HEK293T (cell line): ENCODE measurements around the gene VPS41.

Source experiments
- ARNT ChIP-seq: fragments of 450-650 bp; IDR thresholded peaks from 2 replicates; pipeline ENCODE4 v1.6.1; 2017; ENCODE audit warnings: mild to moderate bottlenecking
- BHLHE40 ChIP-seq: fragments of 450-650 bp; IDR thresholded peaks from 2 replicates; pipeline ENCODE4 v1.6.1; 2016; ENCODE audit warnings: mild to moderate bottlenecking, moderate library complexity, borderline replicate concordance
- ELF4 ChIP-seq: fragments of 450-650 bp; IDR thresholded peaks from 2 replicates; pipeline ENCODE4 v1.6.1; 2017; ENCODE audit warnings: antibody characterized with exemption
- FOXM1 ChIP-seq: fragments of 450-650 bp; IDR thresholded peaks from 2 replicates; pipeline ENCODE4 v1.6.1; 2017; ENCODE audit warnings: mild to moderate bottlenecking, borderline replicate concordance
- HDGF ChIP-seq: fragments of 450-650 bp; IDR thresholded peaks from 2 replicates; pipeline ENCODE4 v1.6.1; 2017; ENCODE audit warnings: antibody characterized with exemption, borderline replicate concordance
- L3MBTL2 ChIP-seq: fragments of 450-650 bp; conservative IDR thresholded peaks from 2 replicates; pipeline ENCODE4 v1.6.1; 2016; ENCODE audit warnings: mild to moderate bottlenecking
- SP1 ChIP-seq: fragments of 450-650 bp; IDR thresholded peaks from 2 replicates; pipeline ENCODE4 v1.6.1; 2017
- SUZ12 ChIP-seq: fragments of 450-650 bp; IDR thresholded peaks from 2 replicates; pipeline ENCODE4 v1.6.1; 2016; ENCODE audit warnings: mild to moderate bottlenecking
- TARDBP ChIP-seq: fragments of 450-650 bp; IDR thresholded peaks from 2 replicates; pipeline ENCODE4 v1.6.1; 2016

DNA sequence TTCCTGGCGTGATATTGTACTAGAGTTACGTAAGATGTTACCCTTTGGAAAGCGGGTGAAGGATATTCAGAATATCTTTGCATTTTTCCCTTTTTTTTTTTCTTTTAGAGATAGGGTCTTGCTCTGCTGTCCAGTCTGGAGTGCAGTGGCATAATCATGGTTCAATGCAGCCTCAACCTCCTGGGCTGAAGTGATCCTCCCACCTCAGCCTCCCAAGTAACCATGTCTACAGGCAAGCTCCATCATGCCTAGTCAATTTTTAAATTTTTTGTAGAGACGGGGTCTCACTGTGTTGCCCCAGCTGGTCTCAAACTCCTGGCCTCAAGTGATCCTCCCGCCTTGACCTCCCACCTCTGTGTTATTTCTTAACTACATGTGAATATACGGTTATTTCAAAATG lies 18.4 kb downstream of the VPS41 start:
- TF ChIP-seq FOXM1 (no peak), HDGF (no peak), ARNT (no peak), TARDBP (no peak), L3MBTL2 (no peak), SP1 (no peak), SUZ12 (no peak), ELF4 (no peak), BHLHE40 (no peak)
